HG03354 (cell line): ENCODE data around the gene LHFPL3.

Experiments used
- ATAC-seq: cut with Tn5 transposase; IDR thresholded peaks from one replicate; pipeline ENCODE4 v1.9.1; 2021; ENCODE audit warnings: mild to moderate bottlenecking; ENCODE audit not compliant: unreplicated experiment, poor library complexity, severe bottlenecking

The LHFPL3 gene

GRCh38 chr7:104938741-104939390, 610.5 kb downstream of the LHFPL3 start:
- no peak for ATAC-seq

GRCh38 chr7:104940023-104940710, 611.8 kb downstream of the LHFPL3 start:
- no peak for ATAC-seq

- peak; percentile 50 for ATAC-seq
Observed at GRCh38 chr7:104943502-104944343, 615.3 kb downstream of the LHFPL3 start.

- no peak for ATAC-seq
Observed at GRCh38 chr7:104945599-104945956, 617.2 kb downstream of the LHFPL3 start.

- no peak for ATAC-seq
Observed at GRCh38 chr7:104946338-104946737, 617.9 kb downstream of the LHFPL3 start.

GRCh38 chr7:104950006-104950405, 621.6 kb downstream of the LHFPL3 start:
- ATAC-seq: no peak

GRCh38 chr7:104950754-104951153, 622.4 kb downstream of the LHFPL3 start:
- no peak for ATAC-seq

- ATAC-seq: no peak
Observed at GRCh38 chr7:104951546-104951945, 623.1 kb downstream of the LHFPL3 start.

GRCh38 chr7:104955276-104955675, 626.9 kb downstream of the LHFPL3 start:
- ATAC-seq: no peak
